BE2C (cell line): ENCODE data around the gene ACADVL.
A peak's percentile ranks its signal among the peaks of the same experiment; 100 is the strongest.
"Not testable (repeated sequence)": the region's sequence is repeated elsewhere in the genome, so short reads cannot be mapped to it uniquely, and the experiment has no call there.

Experiments
- DNase-seq: peaks from one replicate; pipeline ENCODE4 v3.0.0-alpha.2; 2020
- H3K27me3 ChIP-seq: fragments of 250-450 bp; sonication (Bioruptor Pico); 2 replicates; pipeline ENCODE4 v1.5.1; 2020; ENCODE audit warnings: mild to moderate bottlenecking
- H3K36me3 ChIP-seq: fragments of 250-450 bp; sonication (Bioruptor Pico); 2 replicates; pipeline ENCODE4 v1.5.1; 2020; ENCODE audit warnings: mild to moderate bottlenecking
- H3K4me1 ChIP-seq: fragments of 250-450 bp; sonication (Bioruptor Pico); 2 replicates; pipeline ENCODE4 v1.5.1; 2020
- H3K4me3 ChIP-seq: 2 replicates; pipeline ENCODE4 v1.5.1; 2011; ENCODE audit warnings: low read depth, low read length
- H3K9me3 ChIP-seq: fragments of 250-450 bp; sonication (Bioruptor Pico); 2 replicates; pipeline ENCODE4 v1.5.1; 2020
- CTCF ChIP-seq: IDR thresholded peaks from 2 replicates; pipeline ENCODE4 v1.5.1; 2012; ENCODE audit warnings: mild to moderate bottlenecking, low read depth, low read length

ACADVL gene

GRCh38 chr17:7241783-7242716 is 22.3 kb downstream of the ACADVL start, which contains the start of gene GABARAP:
TSS of gene GABARAP (minus strand) at chr17:7242449. CDS start at chr17:7242330, 119 bp downstream.
- peak; percentile 78 for DNase-seq
- Histone ChIP-seq H3K4me1 (no peaks in the 10 kb centered on the region), H3K4me3 (peak within 1 kb of the TSS; percentile 82), H3K36me3 (peaks cover 10% of the 10 kb centered on the region), H3K9me3 (no peaks in the 10 kb centered on the region), H3K27me3 (no peaks in the 10 kb centered on the region)
- no peak for TF ChIP-seq CTCF

- H3K27me3 ChIP-seq, result no peaks in the 10 kb centered on the region
- DNase-seq, result peak; percentile 88
- H3K9me3 ChIP-seq, result no peaks in the 10 kb centered on the region
- H3K4me3 ChIP-seq, result peak overlapping the region; percentile 82
- peaks cover 6% of the 10 kb centered on the region for H3K36me3 ChIP-seq
- H3K4me1 ChIP-seq, result no peaks in the 10 kb centered on the region
- TF ChIP-seq CTCF, result no peak
Measured at GRCh38 chr17:7242717-7243452, 23.1 kb downstream of the ACADVL start.

GRCh38 chr17:7243453-7243729 is 23.7 kb downstream of the ACADVL start:
- peaks cover 6% of the 10 kb centered on the region for H3K36me3 ChIP-seq
- H3K9me3 ChIP-seq, result no peaks in the 10 kb centered on the region
- no peaks in the 10 kb centered on the region for H3K27me3 ChIP-seq
- H3K4me1 ChIP-seq, result no peaks in the 10 kb centered on the region
- no peak for DNase-seq
- no peak for TF ChIP-seq CTCF
- H3K4me3 ChIP-seq, result peak overlapping the region; percentile 82

GRCh38 chr17:7243838-7244237 is 24.1 kb downstream of the ACADVL start:
- DNase-seq, H3K4me3 ChIP-seq, H3K36me3 ChIP-seq: not testable (repeated sequence)

GRCh38 chr17:7246779-7247178 is 27.0 kb downstream of the ACADVL start:
- Histone ChIP-seq H3K36me3 (peaks cover 3% of the 10 kb centered on the region), H3K4me3 (no peak overlapping the region), H3K9me3 (no peaks in the 10 kb centered on the region), H3K4me1 (no peaks in the 10 kb centered on the region), H3K27me3 (no peaks in the 10 kb centered on the region)
- DNase-seq, result no peak
- no peak for TF ChIP-seq CTCF

More at GRCh38 chr17:7243838-7244237, 24.1 kb downstream of the ACADVL start:
- H3K4me1 ChIP-seq, H3K27me3 ChIP-seq, H3K9me3 ChIP-seq: not testable (repeated sequence)

- H3K36me3 ChIP-seq, result peaks cover 3% of the 10 kb centered on the region
- H3K4me1 ChIP-seq, result no peaks in the 10 kb centered on the region; the same call in 1 of the 2 replicates
- no peak for TF ChIP-seq CTCF
- H3K9me3 ChIP-seq, result no peaks in the 10 kb centered on the region
- H3K27me3 ChIP-seq, result no peaks in the 10 kb centered on the region
- no peak overlapping the region for H3K4me3 ChIP-seq
- no peak for DNase-seq
Measured at GRCh38 chr17:7248796-7249195, 29.1 kb downstream of the ACADVL start.
